Measurements from ENCODE around the gene HDAC4. TPM values are rescaled to one million over a fixed set of nuclear protein-coding genes. Genes with fewer than 3 reads are reported as not detected.

Gene HDAC4
- total and polyA plus RNA-seq, 2 of the 8 experiments (the other 6 are each of a cell fraction or from before 2014, with no cell fraction given), result 15.4 to 31.5 TPM

- DNase-seq (ENCODE audit: low read depth in 1 of 2, low spot score in 2 of 2) (no peak), FAIRE-seq (no peak)
- H2BK15ac ChIP-seq (ENCODE audit: low read length), result no peak overlapping the region
- H2AK5ac ChIP-seq (ENCODE audit: low read depth, low read length), result no peak overlapping the region
- H3K4ac ChIP-seq (replicated peaks; ENCODE audit: insufficient read length, low read depth, low read length), result no peak overlapping the region
- H3K23me2 ChIP-seq (ENCODE audit: low read depth, low read length), result no peaks in the 10 kb centered on the region
- peaks cover 0 to 5% (median 1%) of the 10 kb centered on the region in 4 experiments; a peak in 5 of 7 replicates for H3K4me1 ChIP-seq (replicated peaks in 1 of 4; ENCODE audit: control insufficient read depth in 3 of 4, insufficient read depth in 4 of 4, low read length in 3 of 4)
- no peak overlapping the region for H3K23ac ChIP-seq (ENCODE audit: insufficient read length)
- no peak overlapping the region for H3K14ac ChIP-seq (ENCODE audit: insufficient read length)
- peak overlapping the region; percentile 17; the same call in 1 of the 2 replicates for H4K8ac ChIP-seq (ENCODE audit: extremely low read depth, insufficient read depth, low read length)
- CTCF ChIA-PET (ENCODE audit: partially characterized antibody), result no interaction called here
- H4K91ac ChIP-seq (replicated peaks; ENCODE audit: insufficient read length, low read length), result no peak overlapping the region
- POLR2A ChIA-PET (ENCODE audit: partially characterized antibody), result no interaction called here
- H3K56ac ChIP-seq (replicated peaks; ENCODE audit: insufficient read length, low read depth, low read length), result no peak overlapping the region
- H4K20me1 ChIP-seq (replicated peaks in 1 of 2; ENCODE audit: control insufficient read depth in 1 of 2, insufficient read depth in 2 of 2, low read length in 2 of 2), result no peaks in the 10 kb centered on the region
- H3K36me3 ChIP-seq (ENCODE audit: control insufficient read depth in 2 of 4, insufficient read depth in 4 of 4, low read length in 3 of 4), result no peaks in the 10 kb centered on the region
- no peaks in the 10 kb centered on the region for H3K9me3 ChIP-seq (ENCODE audit: insufficient read depth in 2 of 2, low read depth in 1 of 2, low read length in 1 of 2)
- H3K9ac ChIP-seq (replicated peaks in 1 of 4; ENCODE audit: extremely low read depth in 1 of 4, low read depth in 3 of 4, low read length in 3 of 4), result no peak overlapping the region
- no peaks in the 10 kb centered on the region for H3K27me3 ChIP-seq (replicated peaks in 1 of 4; ENCODE audit: control insufficient read depth in 3 of 4, extremely low read depth in 1 of 4, insufficient read depth in 3 of 4, low read length in 3 of 4)
- no peak overlapping the region for H3K4me2 ChIP-seq (ENCODE audit: insufficient read depth in 1 of 2, low read depth in 2 of 2, low read length in 2 of 2)
- 90% methylated on average over 18 of the region's 20 CpGs; no CpG with 5 or more reads in 1 of the 2 experiments for WGBS, 2 experiments (ENCODE audit: extremely low coverage in 1 of 2, insufficient coverage in 1 of 2, insufficient read length in 1 of 2, insufficient replicate concordance in 2 of 2, low coverage in 1 of 2, low lambda C conversion rate in 2 of 2, missing lambda C conversion rate in 1 of 2)
- TF ChIP-seq SAP30 (IDR thresholded peaks at IDR 0.05; ENCODE audit: insufficient read depth, insufficient replicate concordance, low read length) (no peak), BACH1 (IDR thresholded peaks at IDR 0.05; ENCODE audit: low read length) (no peak), USF2 (IDR thresholded peaks at IDR 0.05; ENCODE audit: low read length) (no peak), POU5F1 (IDR thresholded peaks at IDR 0.05; ENCODE audit: low read depth, low read length) (no peak), JUND (IDR thresholded peaks at IDR 0.05; ENCODE audit: low read length) (no peak), FOSL1 (IDR thresholded peaks at IDR 0.05; ENCODE audit: insufficient read depth, low read depth, low read length) (no peak), SP4 (IDR thresholded peaks at IDR 0.05; ENCODE audit: low read length) (no peak), MAFK (IDR thresholded peaks at IDR 0.05; ENCODE audit: low read depth, low read length) (no peak), BRCA1 (IDR thresholded peaks at IDR 0.05; ENCODE audit: low read depth, low read length) (no peak), HDAC6 (IDR thresholded peaks at IDR 0.05; ENCODE audit: low read depth, low read length) (no peak), KDM5A (IDR thresholded peaks at IDR 0.05; ENCODE audit: low read length) (no peak), JUN (IDR thresholded peaks at IDR 0.05; ENCODE audit: low read depth, low read length) (no peak), SIRT6 (IDR thresholded peaks at IDR 0.05; ENCODE audit: low read length) (no peak)
- H3K18ac ChIP-seq (ENCODE audit: extremely low read depth, low read length), result no peak overlapping the region
- no peak overlapping the region for H2BK5ac ChIP-seq (ENCODE audit: low read depth, low read length)
- H2BK20ac ChIP-seq (ENCODE audit: low read length), result no peak overlapping the region
- no peaks in the 10 kb centered on the region for H3K79me1 ChIP-seq (ENCODE audit: low read depth, low read length)
- H2BK12ac ChIP-seq (ENCODE audit: low read depth, low read length), result no peak overlapping the region
- no peak overlapping the region for H4K5ac ChIP-seq (ENCODE audit: insufficient read length, low read depth, low read length)
- H3K27ac ChIP-seq (ENCODE audit: low read depth, low read length), result no peak overlapping the region
- no peak overlapping the region for H2BK120ac ChIP-seq (replicated peaks; ENCODE audit: low read depth, low read length)
- H3K79me2 ChIP-seq (ENCODE audit: control insufficient read depth in 1 of 2, insufficient read depth in 2 of 2, low read length in 2 of 2), result no peaks in the 10 kb centered on the region
- H3K4me3 ChIP-seq (ENCODE audit: extremely low read depth in 1 of 4, insufficient read depth in 2 of 4, low read depth in 3 of 4, low read length in 4 of 4), result no peak overlapping the region
- no peak overlapping the region for H2AFZ ChIP-seq (ENCODE audit: low read length)
Observed at GRCh38 chr2:239025096-239025801, 375.6 kb downstream of the HDAC4 start.

Data from H1 (cell line).